ENCODE measurements around the gene SURF6.

GRCh38 chr9:133294257-133294656 is 41.7 kb downstream of the SURF6 start:
- TF ChIP-seq CTCF (IDR thresholded peaks at IDR 0.05) (no peak), POLR2A (IDR thresholded peaks at IDR 0.05) (no peak), EP300 (IDR thresholded peaks at IDR 0.05) (no peak), POLR2AphosphoS5 (IDR thresholded peaks at IDR 0.05) (no peak)

All from sigmoid colon (tissue), 4 donors.